Renal cortex interstitium (tissue), 11 donors: Measurements from ENCODE around the gene DPT. TPM values are rescaled to one million over a fixed set of nuclear protein-coding genes. Genes with fewer than 3 reads are reported as not detected.

Experiments
- DNase-seq, 11 donors: peaks; one replicate each; pipeline ENCODE4 v3.0.0-alpha.2; 2013; ENCODE audit warnings: low read depth in 9 of 11, low spot score in 4 of 11; ENCODE audit errors: extremely low read depth in 1 of 11
- polyA plus RNA-seq, 3 donors: library from polyadenylated mRNA; unstranded; fragments of 120-200 nt; gene quantifications; one replicate each; pipeline ENCODE4 v1.2.1, GENCODE V29; 2013; ENCODE audit not compliant: insufficient read length in 3 of 3

DPT gene
- polyA plus RNA-seq, 3 donors: 0.12 to 0.19 TPM; not detected in 1

GRCh38 chr1:168742994-168743650, 14.1 kb upstream of the DPT start:
- no peak for DNase-seq

DNA sequence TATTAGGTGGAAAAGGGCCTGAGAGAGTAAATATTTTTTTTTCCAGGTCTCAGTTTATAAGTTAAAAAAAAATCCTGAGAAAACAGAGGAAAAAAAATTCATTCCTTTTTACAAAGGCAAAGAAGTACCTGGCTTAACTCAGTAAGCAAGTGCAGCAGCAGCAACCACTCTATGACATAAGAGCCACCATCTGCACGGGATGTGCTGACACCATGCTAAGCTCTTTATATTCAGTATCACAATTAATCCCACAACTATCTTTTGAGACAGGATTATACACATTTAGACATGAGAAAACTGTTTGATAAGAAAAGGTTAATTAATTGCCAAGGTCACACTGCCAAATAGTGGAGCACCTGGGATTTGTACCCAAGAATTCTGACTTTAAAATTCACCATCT, 13.4 kb upstream of the DPT start:
- no peak for DNase-seq

DNA sequence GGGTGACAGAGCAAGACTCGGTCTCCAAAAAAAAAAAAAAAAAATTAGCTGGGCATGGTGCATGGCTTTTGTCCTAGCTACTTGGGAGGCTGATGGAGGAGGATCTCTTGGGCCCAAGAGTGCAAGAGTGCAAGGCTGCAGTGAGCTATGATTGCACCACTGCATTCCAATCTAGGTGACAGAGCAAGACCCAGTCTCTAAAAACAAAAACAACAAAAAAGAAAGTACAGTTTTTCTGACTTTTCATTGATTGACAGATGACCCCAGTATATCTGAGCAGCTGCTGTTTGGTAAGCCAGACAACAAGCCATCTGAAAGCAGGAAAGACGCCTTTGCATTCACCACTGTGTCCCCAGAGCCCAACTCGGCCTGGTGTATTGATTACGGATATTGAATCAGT, 10.9 kb upstream of the DPT start:
- no peak for DNase-seq

DNA sequence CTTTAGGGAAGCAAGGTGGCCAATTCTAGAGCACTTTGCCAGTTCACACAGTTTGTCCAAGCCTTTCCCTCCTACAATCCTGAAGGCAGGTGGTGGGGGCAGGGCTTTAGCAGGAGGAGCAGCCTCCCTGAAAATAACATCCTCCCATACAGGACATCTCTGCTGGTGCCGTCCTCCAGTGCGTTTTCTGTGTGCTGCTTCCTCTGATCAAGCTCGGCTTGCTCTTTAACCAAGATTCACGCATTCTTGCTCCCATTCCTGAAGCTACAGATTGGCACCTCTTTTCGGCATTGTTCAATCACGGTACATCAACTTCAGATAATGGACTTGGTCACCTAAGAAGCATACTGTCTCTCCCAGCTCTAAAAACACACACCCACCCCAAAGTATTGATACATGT, 7.5 kb upstream of the DPT start:
- DNase-seq: no peak

- DNase-seq: no peak
These were observed 7.0 kb upstream of the DPT start for GRCh38 chr1:168735974-168736373.

- no peak for DNase-seq
These were observed 5.9 kb upstream of the DPT start for GRCh38 chr1:168734946-168735345.

DNA sequence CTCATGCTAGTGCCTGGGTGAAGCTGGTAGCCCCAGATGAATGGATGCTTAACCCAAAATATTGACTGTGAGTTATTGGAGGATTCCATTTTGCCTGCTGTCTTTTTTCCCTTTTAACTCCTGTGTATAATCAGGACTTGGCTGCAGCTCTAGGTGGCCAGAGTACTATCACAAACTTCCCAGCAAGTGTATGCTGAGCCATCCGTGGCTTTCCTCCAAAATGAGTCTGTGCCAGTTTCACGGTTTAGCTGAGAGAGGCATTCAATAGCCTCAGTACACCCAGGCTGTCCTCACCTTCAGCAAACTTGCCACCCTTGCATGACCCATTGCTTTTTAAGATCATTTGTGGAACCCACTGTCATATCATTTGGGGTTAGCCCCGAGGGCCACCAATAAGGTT, 5.3 kb upstream of the DPT start:
- DNase-seq: no peak

- no peak for DNase-seq
These were observed 4.2 kb upstream of the DPT start for GRCh38 chr1:168733241-168733640.

GRCh38 chr1:168732736-168733135, 3.7 kb upstream of the DPT start:
- no peak for DNase-seq

- no peak for DNase-seq
These were observed 2.4 kb upstream of the DPT start for GRCh38 chr1:168731244-168731953.

DNA sequence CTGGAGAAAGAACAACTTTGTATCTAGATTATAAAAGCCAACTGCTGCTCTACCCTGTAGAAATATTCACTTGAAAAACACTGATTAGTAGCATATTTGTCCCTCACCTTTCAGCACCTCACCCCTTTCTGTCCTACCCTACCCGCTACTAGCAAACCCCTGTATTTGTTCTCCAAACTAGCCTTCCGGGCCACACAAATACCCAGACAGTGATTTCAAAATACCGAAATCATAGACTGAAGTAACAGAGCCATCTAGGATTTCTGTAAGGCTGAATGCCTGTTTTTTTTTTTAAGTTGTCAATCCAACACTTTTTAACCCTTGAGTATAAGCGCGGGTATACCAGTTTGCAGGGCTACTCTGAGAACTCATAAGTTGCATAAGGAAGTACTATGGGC, 398 bp upstream of the DPT start:
- DNase-seq: no peak

DNA sequence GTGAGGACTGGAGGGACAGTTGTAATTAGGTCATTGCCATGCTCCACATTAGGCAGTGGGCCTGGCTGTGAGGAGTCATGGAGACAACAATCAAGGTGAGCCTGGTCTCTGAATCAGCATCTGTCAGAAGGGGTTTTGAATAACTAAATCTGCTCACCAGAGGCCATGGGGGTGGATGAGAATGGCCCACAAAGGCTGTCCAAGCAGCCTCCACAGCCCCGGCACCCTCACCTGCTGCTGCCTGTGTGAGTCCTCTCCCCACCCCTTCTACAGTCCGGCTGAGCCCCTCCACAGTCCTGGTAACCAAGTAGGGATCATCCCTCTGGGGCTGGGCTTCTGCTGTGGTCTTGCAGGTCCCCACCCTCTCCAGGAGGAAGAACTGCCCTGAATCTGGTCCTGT, 2.3 kb downstream of the DPT start:
- DNase-seq: no peak

GRCh38 chr1:168726281-168726680, 2.7 kb downstream of the DPT start:
- DNase-seq: no peak

- no peak for DNase-seq
These were observed 3.2 kb downstream of the DPT start for GRCh38 chr1:168725831-168726230.

- DNase-seq: no peak
These were observed 3.9 kb downstream of the DPT start for GRCh38 chr1:168725060-168725459.

DNA sequence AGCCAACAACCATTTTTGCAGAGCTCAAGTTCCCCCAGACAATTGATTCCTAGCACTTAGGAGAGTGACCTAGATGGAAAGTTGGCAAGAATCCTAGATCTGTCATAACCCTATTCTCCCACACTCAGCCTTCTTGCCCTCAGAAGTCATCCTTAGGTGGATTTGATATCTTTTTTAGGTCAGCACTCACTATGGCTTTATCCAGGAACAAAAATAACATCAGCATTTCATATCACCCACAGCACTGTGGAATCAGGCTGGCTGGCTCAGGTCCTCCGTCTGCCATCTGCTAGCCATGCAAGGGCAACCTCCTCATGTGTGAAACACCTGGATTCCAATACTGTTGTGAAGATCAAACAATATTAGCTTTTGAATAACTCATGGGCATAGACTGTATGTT, 6.0 kb downstream of the DPT start:
- no peak for DNase-seq

DNA sequence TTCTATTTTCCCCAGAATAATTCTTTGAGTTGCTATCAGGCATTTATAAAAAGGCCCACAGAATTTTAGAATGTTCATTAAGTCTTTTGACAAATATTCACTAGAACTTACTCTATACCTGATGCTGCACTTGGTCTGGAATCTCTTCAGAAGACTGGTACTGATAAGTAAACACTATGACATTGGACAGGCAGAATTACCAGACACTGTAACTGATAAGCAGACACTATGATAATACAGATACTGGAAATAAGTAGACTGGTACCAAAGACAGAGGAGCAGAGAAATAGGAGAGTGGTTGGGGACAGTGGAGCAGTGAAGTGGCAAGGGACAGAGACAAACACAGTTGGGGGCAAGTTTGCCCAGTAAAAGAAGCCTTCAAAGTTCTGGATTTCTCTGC, 8.2 kb downstream of the DPT start:
- DNase-seq: no peak

GRCh38 chr1:168719306-168720111, 9.5 kb downstream of the DPT start:
- no peak for DNase-seq

DNA sequence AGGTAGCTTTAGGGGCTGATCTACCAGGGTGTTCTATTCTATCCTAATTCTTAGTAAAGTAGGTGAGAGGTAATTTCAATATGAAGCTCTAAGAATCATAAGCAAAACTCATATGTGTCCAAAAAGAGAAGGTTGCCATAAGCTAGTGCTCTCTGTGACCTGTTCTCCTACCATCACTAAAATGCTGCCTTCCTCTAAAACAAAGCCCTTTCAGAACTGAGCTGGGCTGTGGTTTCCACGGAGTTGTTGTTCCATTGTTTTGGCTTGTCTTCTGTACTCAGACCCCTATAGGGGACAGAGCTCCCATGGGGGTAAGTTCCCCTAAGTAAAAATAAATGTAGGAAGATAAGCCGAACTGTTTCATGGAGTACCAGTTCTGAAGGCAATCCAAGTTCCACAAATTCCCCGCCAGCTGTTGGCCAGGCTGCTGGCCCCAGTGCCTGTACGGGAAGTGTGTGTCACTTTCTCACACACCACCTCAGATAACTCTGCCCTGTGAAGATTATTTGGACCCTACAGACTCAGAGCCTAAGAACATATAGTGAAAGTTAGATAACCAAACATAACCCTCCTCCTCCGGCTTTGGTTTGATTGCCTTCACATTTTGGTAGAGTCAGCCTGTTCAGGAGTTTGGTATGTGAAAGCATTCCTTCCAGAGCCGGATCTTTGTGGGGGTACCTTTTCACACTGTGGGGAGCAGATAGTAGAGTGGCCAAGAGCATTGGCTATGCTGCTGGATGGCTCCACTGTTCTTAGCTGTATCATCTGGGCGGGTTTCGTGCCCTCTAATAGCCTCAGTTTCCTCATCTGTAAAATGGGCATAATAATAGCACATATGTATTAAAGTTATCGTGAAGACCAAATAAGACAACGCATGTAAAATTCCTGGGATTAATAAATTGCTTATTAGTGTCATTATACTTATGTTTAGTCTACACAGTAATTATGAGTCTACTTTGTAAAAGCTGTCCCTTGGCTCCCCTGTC, 10.8 kb downstream of the DPT start:
- no peak for DNase-seq
